ENCODE data around the gene PCDHGB2.
"Not testable (repeated sequence)": the region's sequence is repeated elsewhere in the genome, so short reads cannot be mapped to it uniquely, and the experiment has no call there.

PCDHGB2 gene

DNA sequence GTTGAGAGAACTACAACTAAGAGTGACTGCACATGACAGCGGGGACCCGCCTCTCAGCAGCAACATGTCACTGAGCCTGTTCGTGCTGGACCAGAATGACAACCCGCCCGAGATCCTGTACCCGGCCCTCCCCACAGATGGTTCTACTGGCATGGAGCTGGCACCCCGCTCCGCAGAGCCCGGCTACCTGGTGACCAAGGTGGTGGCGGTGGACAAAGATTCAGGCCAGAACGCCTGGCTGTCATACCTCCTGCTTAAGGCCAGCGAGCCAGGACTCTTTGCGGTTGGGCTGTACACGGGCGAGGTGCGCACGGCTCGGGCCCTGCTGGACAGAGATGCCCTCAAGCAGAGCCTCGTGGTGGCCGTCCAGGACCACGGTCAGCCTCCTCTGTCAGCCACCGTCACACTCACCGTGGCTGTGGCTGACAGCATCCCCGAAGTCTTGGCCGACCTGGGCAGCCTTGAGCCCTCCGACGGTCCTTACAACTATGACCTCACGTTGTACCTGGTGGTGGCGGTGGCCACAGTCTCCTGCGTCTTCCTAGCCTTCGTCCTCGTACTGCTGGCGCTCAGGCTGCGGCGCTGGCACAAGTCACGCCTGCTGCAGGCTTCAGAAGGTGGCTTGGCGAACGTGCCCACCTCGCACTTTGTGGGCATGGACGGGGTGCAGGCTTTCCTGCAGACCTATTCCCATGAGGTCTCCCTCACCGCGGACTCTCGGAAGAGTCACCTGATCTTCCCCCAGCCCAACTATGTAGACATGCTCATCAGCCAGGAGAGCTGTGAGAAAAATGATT is 24.9 kb downstream of the PCDHGB2 start:
- no peak for DNase-seq (ENCODE audit: low read depth)

DNA sequence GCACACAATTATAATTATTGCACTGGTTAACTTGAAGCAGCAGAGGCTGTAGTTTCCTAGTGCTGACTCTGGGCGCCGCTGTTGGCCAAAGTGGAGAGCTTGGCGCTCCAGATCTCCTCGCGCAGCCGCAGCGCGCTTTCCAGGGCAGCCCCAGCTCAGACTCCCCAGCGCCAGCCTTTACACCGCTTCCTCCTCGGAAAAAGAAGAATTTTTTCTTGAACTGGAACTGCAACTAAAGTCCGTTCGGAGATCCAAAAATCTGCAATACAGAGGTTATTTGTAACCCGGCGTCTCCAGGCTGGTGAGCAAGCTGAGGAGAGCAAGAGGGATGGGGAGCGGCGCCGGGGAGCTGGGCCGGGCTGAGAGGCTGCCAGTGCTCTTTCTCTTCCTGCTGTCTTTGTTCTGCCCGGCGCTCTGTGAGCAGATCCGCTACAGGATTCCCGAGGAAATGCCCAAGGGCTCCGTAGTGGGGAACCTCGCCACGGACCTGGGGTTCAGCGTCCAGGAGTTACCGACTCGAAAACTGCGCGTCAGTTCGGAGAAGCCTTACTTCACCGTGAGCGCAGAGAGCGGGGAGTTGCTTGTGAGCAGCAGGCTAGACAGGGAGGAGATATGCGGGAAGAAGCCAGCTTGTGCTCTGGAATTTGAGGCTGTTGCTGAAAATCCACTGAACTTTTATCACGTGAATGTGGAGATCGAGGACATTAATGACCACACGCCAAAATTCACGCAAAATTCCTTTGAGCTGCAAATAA is 27.9 kb downstream of the PCDHGB2 start, which contains the start of gene PCDHGB4:
Gene PCDHGB4, plus strand, starts transcription at position 142 of the 755 bp plus-strand sequence. Its CDS starts 187 bp downstream, at position 329.
- not testable (repeated sequence) for DNase-seq (ENCODE audit: low read depth)

DNA sequence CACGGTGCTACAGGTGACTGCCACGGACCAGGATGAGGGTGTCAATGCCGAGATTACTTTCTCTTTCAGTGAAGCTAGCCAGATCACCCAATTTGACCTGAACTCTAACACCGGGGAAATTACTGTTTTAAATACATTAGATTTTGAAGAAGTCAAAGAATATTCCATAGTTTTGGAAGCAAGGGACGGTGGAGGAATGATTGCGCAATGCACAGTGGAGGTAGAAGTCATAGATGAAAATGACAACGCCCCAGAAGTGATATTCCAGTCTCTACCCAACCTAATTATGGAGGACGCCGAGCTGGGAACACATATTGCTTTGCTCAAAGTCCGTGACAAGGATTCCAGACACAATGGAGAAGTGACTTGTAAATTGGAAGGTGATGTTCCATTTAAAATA is 28.9 kb downstream of the PCDHGB2 start:
- no peak for DNase-seq (ENCODE audit: low read depth)

DNA sequence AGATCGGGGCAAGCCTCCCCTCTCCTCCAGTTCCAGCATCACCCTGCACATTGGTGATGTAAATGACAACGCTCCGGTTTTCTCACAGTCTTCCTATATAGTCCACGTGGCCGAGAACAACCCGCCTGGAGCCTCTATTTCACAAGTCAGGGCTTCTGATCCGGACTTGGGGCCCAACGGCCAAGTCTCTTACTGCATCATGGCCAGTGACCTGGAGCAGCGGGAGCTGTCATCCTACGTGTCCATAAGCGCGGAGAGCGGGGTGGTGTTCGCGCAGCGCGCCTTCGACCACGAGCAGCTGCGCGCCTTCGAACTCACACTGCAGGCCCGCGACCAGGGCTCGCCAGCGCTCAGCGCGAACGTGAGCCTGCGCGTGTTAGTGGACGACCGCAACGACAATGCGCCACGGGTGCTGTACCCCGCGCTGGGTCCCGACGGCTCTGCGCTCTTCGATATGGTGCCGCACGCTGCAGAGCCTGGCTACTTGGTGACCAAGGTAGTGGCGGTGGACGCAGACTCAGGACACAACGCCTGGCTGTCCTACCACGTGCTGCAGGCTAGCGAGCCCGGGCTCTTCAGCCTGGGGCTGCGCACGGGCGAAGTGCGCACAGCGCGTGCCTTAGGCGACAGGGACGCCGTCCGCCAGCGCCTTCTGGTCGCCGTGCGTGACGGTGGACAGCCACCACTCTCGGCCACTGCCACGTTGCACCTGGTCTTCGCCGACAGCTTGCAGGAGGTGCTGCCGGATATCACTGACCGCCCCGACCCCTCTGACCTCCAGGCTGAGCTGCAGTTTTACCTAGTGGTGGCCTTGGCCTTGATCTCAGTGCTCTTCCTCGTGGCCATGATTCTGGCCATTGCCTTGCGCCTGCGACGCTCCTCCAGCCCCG is 29.6 kb downstream of the PCDHGB2 start:
- no peak for DNase-seq (ENCODE audit: low read depth)

DNA sequence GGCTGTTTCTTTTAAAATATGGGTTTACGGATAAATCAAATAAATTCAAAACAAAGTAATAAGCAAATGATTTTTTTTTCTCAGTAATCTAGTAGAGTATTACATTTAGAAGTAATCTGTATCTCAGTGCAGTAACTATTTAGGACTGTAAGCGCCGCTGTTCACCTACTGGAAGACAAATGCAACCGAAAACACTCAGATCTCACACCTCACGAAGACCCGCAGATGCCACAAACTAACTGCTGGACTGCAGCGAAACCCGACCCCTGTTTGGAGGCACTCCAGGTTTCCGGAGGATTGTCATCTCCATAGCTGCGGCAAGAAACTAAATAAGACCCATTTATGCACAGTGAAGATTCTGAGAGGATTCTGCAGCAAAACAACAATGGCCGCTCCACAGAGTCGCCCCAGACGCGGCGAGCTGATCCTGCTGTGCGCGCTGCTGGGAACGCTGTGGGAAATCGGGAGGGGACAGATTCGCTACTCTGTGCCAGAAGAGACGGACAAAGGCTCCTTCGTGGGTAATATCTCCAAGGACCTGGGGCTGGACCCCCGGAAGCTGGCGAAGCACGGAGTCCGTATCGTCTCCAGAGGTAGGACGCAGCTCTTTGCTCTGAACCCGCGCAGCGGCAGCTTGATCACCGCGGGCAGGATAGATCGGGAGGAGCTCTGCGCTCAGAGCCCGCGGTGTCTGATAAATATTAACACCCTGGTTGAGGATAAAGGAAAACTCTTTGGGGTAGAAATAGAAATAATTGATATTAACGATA is 32.8 kb downstream of the PCDHGB2 start, which contains the start of gene PCDHGA8:
Gene PCDHGA8, plus strand, starts transcription at position 205 of the 770 bp plus-strand sequence. Its CDS starts 181 bp downstream, at position 386.
- DNase-seq (ENCODE audit: low read depth), result no peak

DNA sequence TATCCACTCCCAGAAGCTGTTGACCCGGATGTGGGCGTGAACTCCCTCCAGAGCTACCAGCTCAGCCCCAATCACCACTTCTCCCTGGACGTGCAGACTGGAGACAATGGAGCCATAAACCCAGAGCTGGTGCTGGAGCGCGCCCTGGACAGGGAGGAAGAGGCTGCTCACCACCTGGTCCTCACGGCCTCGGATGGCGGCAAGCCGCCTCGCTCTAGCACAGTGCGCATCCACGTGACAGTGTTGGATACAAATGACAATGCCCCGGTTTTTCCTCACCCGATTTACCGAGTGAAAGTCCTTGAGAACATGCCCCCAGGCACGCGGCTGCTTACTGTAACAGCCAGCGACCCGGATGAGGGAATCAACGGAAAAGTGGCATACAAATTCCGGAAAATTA is 33.5 kb downstream of the PCDHGB2 start:
- DNase-seq (ENCODE audit: low read depth), result no peak

DNA sequence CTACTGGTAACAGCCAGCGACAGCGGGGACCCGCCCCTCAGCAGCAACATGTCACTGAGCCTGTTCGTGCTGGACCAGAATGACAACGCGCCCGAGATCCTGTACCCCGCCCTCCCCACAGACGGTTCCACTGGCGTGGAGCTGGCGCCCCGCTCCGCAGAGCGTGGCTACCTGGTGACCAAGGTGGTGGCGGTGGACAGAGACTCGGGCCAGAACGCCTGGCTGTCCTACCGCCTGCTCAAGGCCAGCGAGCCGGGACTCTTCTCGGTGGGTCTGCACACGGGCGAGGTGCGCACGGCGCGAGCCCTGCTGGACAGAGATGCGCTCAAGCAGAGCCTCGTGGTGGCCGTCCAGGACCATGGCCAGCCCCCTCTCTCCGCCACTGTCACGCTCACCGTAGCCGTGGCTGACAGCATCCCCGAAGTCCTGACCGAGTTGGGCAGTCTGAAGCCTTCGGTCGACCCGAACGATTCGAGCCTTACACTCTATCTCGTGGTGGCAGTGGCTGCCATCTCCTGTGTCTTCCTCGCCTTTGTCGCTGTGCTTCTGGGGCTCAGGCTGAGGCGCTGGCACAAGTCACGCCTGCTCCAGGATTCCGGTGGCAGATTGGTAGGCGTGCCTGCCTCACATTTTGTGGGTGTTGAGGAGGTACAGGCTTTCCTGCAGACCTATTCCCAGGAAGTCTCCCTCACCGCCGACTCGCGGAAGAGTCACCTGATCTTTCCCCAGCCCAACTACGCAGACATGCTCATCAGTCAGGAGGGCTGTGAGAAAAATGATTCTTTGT is 34.8 kb downstream of the PCDHGB2 start:
- DNase-seq (ENCODE audit: low read depth), result not testable (repeated sequence)

DNA sequence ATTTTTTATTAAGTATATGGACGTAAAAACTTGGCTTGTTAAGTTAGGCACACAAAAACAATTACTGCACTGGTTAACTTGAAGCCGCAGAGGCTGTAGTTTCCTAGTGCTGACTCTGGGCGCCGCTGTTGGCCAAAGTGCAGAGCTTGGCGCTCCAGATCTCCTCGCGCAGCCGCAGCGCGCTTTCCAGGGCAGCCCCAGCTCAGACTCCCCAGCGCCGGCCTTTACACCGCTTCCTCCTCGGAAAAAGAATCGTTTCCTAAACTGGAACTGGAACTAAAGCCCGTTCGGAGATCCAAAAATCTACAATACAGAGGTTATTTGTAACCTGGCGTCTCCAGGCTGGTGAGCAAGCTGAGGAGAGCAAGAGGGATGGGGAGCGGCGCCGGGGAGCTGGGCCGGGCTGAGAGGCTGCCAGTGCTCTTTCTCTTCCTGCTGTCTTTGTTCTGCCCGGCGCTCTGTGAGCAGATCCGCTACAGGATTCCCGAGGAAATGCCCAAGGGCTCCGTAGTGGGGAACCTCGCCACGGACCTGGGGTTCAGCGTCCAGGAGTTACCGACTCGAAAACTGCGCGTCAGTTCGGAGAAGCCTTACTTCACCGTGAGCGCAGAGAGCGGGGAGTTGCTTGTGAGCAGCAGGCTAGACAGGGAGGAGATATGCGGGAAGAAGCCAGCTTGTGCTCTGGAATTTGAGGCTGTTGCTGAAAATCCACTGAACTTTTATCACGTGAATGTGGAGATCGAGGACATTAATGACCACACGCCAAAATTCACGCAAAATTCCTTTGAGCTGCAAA is 38.2 kb downstream of the PCDHGB2 start, which contains the start of gene PCDHGB5:
Gene PCDHGB5, plus strand, starts transcription at position 192 of the 796 bp plus-strand sequence. Its CDS starts 181 bp downstream, at position 373.
- not testable (repeated sequence) for DNase-seq (ENCODE audit: low read depth)

DNA sequence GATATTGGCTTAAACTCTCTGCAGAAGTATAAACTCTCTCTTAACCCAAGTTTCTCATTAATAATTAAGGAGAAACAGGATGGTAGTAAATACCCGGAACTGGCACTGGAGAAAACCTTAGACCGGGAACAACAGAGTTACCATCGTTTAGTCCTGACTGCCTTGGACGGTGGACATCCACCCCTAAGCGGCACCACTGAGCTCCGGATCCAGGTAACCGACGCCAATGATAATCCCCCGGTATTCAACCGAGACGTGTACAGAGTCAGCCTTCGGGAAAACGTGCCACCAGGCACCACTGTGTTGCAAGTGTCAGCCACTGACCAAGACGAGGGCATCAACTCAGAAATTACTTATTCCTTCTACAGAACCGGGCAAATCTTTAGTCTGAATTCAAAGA is 38.8 kb downstream of the PCDHGB2 start:
- no peak for DNase-seq (ENCODE audit: low read depth)

DNA sequence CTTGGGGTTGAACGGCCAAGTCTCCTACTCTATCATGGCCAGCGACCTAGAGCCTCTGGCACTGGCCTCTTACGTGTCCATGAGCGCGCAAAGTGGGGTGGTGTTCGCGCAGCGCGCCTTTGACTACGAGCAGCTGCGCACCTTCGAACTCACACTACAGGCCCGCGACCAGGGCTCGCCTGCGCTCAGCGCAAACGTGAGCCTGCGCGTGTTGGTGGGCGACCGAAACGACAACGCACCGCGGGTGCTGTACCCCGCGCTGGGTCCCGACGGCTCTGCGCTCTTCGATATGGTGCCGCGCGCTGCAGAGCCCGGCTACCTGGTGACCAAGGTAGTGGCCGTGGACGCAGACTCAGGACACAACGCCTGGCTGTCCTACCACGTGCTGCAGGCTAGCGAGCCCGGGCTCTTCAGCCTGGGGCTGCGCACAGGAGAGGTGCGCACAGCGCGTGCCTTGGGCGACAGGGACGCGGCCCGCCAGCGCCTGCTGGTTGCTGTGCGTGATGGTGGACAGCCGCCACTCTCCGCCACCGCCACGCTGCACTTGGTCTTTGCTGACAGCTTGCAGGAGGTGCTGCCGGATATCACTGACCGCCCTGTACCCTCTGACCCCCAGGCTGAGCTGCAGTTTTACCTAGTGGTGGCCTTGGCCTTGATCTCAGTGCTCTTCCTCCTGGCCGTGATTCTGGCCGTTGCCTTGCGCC is 39.9 kb downstream of the PCDHGB2 start:
- DNase-seq (ENCODE audit: low read depth), result no peak

DNA sequence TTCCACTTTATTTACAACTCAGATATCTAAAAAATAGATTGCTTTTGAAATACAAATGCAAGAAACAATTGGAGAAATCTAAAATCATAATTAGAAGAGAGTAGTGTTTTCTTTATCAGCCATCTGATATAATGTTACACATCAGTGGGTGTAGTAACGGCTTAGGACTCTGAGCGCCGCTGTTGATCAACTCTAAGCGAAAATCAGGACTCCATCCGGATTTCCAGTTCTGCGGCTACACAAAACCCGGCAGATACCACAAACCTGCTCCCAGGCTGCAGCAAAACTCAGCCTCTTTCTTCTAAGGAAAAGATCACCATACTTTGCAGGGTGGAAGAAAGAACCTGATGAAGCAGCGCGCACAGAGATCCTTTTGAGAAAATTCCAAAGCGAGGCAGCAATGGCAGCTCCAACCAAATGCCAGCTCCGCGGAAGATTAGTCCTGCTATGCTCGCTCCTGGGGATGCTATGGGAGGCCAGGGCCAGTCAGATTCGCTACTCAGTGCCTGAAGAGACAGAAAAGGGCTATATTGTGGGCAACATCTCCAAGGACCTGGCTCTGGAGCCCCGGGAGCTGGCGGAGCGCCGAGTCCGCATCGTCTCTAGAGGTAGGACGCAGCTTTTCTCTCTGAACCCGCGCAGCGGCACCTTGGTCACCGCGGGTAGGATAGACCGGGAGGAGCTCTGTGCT is 42.9 kb downstream of the PCDHGB2 start, which contains the start of gene PCDHGA9:
Gene PCDHGA9, plus strand, starts transcription at position 226 of the 691 bp plus-strand sequence. Its CDS starts 175 bp downstream, at position 401.
- no peak for DNase-seq (ENCODE audit: low read depth)

DNA sequence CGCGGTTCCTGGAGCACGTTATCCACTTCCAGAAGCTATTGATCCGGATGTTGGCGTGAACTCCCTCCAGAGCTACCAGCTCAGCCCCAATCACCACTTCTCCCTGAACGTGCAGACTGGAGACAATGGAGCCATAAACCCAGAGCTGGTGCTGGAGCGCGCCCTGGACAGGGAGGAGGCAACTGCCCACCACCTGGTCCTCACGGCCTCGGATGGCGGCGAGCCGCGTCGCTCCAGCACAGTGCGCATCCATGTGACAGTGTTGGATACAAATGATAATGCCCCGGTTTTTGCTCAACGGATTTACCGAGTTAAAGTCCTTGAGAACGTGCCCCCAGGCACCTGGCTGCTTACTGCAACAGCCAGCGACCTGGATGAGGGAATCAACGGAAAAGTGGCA is 43.6 kb downstream of the PCDHGB2 start:
- no peak for DNase-seq (ENCODE audit: low read depth)

DNA sequence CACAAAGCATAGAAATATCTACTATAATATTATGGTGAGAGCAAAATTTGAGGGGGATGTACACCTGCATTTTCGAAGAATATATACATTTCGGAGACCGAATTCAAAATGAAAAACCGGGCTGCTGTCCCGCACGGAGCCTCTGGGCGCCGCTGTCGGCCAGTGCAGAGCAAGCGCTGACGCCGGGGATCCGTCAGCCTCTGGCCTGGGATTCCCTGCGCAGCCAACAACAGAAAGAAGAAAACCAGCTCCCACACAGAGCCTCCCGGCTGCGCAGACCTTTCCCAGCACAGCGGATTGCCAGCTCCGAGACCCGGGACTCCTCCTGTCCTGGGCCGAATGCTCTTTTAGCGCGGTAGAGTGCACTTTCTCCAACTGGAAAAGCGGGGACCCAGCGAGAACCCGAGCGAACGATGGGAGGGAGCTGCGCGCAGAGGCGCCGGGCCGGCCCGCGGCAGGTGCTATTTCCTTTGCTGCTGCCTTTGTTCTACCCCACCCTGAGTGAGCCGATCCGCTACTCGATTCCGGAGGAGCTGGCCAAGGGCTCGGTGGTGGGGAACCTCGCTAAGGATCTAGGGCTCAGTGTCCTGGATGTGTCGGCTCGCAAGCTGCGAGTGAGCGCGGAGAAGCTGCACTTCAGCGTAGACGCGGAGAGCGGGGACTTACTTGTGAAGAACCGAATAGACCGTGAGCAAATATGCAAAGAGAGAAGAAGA is 48.2 kb downstream of the PCDHGB2 start, which contains the start of gene PCDHGB6:
Gene PCDHGB6, plus strand, starts transcription at position 232 of the 716 bp plus-strand sequence. Its CDS starts 182 bp downstream, at position 414.
- not testable (repeated sequence) for DNase-seq (ENCODE audit: low read depth)

DNA sequence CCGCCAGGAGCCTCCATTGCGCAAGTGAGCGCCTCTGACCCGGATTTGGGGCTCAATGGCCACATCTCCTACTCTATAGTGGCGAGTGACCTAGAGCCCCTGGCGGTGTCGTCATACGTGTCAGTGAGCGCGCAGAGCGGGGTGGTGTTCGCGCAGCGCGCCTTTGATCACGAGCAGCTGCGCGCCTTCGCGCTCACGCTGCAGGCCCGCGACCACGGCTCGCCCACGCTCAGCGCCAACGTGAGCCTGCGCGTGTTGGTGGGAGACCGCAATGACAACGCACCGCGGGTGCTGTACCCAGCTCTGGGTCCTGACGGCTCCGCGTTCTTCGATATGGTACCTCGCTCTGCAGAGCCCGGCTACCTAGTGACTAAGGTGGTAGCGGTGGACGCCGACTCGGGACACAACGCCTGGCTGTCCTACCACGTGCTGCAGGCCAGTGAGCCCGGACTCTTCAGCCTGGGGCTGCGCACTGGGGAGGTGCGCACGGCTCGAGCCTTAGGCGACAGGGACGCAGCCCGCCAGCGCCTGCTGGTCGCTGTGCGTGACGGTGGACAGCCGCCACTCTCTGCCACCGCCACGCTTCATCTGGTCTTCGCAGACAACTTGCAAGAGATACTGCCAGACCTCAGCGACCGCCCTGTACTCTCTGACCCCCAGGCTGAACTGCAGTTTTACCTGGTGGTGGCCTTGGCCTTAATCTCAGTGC is 50.0 kb downstream of the PCDHGB2 start:
- DNase-seq (ENCODE audit: low read depth), result no peak

DNA sequence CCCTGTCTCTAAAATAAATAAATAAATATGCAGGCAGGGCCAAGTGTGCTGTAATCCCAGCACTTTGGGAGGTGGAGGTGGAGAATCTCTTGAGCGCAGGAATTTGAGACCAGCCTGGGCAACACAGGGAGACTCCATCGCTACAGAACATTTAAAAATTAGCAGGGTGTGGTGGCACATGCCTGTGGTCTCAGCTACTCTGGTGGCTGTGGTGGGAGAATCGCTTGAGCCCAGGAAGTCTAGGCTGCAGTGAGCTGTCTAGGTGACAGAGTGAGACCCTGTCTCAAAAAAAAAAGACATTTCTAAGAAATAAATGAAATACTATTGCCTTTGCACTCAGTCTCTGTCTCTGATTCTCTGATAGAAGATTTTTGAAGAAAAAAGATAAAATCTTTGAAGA is 51.8 kb downstream of the PCDHGB2 start:
- no peak for DNase-seq (ENCODE audit: low read depth)
